H54 (cell line): ENCODE data around the gene LYPD4.

Source experiments
- DNase-seq: peaks from one replicate; pipeline ENCODE4 v3.0.0; 2011; ENCODE audit warnings: low spot score, mixed read lengths; ENCODE audit not compliant: insufficient read length
- FAIRE-seq: peaks from 3 replicates; lab custom pipeline; 2011; peaks lifted over from hg19 to GRCh38; lab: Jason Lieb, UNC
- POLR2A ChIP-seq: IDR thresholded peaks from 2 replicates; pipeline ENCODE4 v1.6.1; 2011; ENCODE audit warnings: low read depth, mild to moderate bottlenecking, low read length

Gene LYPD4, protein sequence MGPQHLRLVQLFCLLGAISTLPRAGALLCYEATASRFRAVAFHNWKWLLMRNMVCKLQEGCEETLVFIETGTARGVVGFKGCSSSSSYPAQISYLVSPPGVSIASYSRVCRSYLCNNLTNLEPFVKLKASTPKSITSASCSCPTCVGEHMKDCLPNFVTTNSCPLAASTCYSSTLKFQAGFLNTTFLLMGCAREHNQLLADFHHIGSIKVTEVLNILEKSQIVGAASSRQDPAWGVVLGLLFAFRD

DNA sequence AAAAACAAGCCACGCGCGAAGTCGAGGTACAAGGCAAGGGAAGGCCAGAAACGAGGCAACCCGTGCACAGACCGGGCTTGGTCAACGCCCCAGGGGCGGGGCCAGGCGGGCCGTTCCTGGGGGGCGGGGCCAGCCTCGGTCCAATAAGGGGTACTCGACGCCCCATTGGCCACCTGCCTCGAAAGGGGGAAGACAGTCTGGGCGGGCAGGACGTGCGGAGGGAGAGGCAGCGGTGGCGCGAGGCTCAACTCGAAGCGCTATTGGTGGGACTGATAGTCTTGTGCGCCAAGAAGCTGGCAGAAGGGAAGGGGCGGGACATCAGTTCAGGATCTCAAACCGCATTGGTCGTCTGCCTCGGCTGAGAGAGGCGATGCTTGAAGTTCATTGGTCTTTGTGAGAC, at the start of gene LYPD4:
Gene LYPD4 (minus strand): TSS at position 83 of the 400 bp plus-strand sequence. CDS start 5,398 bp downstream, outside the sequence.
- DNase-seq: no peak
- TF ChIP-seq POLR2A: no peak
- FAIRE-seq: no peak

DNA sequence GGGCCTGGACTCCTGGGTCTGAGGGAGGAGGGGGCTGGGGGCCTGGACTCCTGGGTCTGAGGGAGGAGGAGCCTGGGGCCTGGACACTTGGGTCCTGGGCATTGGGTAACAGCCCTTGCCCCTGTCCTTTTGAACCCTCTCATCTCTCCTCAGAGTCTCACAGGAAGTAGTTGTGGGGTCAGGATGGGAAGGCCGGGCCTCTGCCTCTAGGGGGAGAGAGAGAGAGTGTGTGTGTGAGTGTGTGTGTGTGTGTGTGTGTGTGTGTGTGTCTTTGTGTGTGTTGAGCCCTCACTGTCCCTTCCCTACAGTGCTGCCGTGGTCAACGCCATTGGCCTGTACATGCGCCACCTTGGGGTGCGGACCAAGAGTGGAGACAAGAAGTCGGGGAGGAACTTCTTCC, 49.4 kb upstream of the LYPD4 start:
- DNase-seq (no peak), FAIRE-seq (no peak)
- TF ChIP-seq POLR2A: no peak

DNA sequence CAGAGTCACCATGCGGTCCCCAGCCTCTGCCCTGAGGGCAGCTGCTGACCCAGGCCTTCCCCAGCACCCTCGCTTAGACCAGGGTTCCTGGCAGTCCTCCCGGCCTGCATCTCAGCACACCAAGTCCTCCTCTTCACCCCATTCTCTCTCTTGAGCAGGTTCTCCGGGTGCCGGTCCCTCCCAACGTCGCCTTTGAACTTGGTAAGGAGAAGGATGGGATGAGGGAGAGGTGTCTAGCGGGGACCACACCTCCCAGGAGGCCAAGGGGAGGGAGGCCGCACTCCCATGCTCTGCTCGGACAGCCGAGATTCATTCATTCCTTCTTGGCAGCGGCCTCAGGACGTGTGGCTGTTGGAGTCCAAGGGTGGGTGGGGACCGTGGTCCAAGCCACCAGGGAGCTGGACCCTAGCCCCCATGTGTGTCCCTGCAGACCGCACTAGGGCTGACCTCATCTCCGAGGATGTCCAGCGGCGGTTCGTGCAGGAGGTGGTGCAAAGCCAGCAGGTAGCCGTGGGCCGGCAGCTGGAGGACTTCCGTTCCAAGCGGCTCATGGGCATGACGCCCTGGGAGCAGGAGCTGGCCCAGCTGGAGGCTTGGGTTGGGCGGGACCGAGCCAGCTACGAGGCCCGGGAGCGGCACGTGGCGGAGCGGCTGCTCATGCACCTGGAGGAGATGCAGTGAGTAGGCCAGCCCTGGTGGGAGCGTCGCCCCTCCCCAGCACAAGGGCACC, 47.9 kb upstream of the LYPD4 start:
- TF ChIP-seq POLR2A: no peak
- FAIRE-seq: no peak
- DNase-seq: no peak

DNA sequence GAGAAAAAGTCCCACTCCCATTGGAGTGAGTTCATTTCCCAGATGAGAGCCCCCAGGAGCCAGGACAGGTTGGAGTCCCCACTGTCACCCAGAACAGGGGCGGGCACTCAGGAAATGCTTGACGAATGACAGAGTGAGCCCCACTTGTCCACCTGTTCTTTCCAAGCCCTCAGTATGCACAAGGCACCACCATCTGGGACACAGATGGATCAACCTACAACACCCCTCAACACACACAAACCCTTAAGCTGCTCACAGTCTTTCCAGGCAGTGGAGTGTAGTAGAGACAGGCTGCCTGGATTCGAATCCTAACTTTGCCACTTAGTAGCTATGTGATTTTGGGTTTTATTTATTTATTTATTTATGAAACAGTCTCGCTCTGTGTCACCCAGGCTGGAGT, 46.5 kb upstream of the LYPD4 start:
- TF ChIP-seq POLR2A: no peak
- DNase-seq (no peak), FAIRE-seq (no peak)

GRCh38 chr19:41889896-41890295, 45.4 kb upstream of the LYPD4 start:
- no peak for TF ChIP-seq POLR2A
- DNase-seq (no peak), FAIRE-seq (no peak)

DNA sequence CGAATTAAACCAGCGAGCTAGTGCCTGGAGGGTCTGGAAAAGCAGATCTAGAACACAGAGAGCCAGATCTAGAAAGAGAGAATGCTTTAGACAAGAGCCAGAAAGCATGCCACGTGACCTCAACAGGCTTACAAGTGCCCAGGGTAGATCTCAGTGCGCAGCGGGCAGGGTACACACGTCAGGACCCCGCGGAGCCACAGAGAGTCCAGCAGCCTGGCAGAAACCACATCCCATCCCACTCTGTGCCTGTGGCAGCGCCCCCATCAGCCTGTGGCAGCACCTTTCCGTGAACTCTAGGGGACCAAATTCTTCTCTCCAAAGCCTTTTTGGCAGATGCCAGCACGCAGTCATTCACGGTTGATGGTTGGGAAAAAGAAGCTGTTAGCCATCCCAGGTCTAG, 44.4 kb upstream of the LYPD4 start:
- DNase-seq: no peak
- TF ChIP-seq POLR2A: no peak
- FAIRE-seq: no peak

DNA sequence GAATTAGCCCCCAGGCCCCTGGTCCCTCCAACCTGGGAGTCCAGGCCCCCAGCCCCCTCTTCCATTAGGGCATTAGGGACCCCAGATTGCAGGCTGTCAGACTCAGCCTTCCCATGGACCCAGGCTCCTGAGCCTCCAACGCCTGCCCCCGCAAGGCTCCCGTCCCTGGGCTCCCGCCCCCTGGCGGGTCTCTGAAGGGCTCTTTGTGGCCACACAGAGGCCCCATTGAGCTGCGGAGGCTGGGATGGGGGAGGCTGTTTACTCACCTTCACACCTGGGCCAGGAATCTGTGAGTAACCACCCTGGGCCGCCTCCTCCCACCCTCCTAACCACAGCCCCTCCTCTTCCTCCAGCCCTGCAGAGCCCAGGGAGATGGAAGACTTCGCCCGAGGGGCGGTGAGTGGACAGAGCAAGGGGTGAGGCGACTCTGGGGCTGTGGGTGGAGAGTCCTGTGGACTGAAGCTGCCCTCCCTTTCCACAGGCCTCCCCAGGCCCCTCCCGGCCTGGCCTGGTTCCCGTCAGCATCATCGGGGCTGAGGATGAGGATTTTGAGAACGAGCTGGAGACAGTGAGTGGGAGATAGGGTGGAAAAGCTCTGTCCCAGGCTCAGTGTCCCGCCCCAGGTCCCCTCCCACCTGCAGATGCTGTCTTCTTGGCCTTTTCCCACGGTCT, 43.4 kb upstream of the LYPD4 start:
- FAIRE-seq: no peak
- peak; percentile 97 for DNase-seq
- no peak for TF ChIP-seq POLR2A

GRCh38 chr19:41886761-41887710, 42.6 kb upstream of the LYPD4 start:
- DNase-seq (no peak), FAIRE-seq (no peak)
- TF ChIP-seq POLR2A: no peak

DNA sequence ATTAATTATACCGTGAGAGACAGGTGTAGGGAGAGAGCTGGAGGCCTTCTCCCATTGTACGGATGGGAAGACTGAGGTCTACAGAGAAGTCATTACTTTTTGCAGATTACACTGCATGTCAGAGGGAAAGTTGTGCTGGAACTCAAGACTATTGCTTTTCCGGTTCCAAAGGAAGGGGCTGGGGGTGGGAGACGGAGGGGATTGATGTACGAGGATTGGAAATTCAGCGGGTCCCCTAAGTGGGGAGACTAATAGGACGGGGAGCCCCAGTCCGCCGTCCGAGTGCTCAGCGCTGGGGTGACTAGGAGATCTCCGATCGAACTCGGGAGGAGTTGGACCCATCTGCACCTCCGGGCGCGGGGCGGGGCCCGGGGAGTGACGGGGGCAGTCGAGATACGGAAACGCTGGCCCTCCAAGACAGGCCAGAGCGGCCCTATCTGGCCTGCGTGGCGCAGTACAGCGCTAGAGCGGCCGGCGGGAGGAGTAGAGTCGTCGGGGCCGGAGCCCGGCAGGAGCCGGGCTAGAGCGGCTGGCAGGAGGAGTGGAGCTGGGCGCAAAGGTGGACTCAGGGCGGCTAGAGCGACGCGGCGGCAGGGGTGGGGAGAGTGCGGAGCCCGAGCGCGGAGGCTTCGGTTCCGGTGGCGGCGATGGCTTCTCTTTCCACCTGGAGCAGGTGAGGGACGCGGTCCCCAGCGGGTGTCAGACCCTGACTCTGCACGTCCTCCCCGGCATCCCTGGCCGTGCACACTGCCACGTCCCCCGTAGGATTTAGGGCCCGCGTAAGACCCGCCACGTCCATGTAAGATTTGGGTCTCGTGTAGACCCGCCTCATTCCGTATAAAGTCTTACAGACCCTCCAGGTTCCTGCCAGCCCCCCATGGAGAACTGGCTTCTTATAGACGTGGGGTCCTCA, 39.6 kb upstream of the LYPD4 start:
- FAIRE-seq (no peak), DNase-seq (peak; percentile 97)
- TF ChIP-seq POLR2A: peak; percentile 70

DNA sequence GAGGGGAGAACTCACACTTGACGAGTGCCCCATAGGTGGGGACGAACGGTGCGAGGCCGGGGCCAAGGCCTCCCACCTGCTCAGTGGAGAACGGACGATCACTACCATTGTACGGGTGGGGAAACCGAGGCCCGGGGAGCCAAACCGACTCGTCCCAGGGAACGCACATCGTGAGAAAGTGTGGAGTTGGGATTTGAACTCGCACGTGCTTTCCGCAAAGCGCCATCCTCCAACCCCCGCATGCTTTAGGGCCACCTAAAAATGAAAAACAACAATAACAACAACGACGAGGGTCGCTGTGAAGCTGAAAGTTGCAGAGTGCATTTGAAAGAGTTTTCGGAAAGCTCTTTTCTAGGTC, 39.0 kb upstream of the LYPD4 start:
- no peak for TF ChIP-seq POLR2A
- DNase-seq: no peak
- FAIRE-seq: no peak

- FAIRE-seq (no peak), DNase-seq (peak; percentile 65)
- TF ChIP-seq POLR2A: no peak; the same call in 1 of the 2 replicates
Observed at GRCh38 chr19:41882568-41883462, 38.3 kb upstream of the LYPD4 start, which contains the start of gene ARHGEF1. Gene ARHGEF1 (plus strand): TSS chr19:41883184. CDS start chr19:41888083, 4,899 bp downstream.
